H1 (cell line): Measurements from ENCODE around the gene GNAI2. TPM values are rescaled to one million over a fixed set of nuclear protein-coding genes. Genes with fewer than 3 reads are reported as not detected.

Experiments
- CTCF ChIA-PET: fragments of 300-600 bp; sonication (Branson Sonifier 250); formaldehyde crosslinking; loops from one replicate; lab custom pipeline; 2021; ENCODE audit not compliant: partially characterized antibody; lab: Charles Lee
- POLR2A ChIA-PET: fragments of 300-600 bp; sonication (Branson Sonifier 250); formaldehyde crosslinking; loops from one replicate; lab custom pipeline; 2021; ENCODE audit warnings: inconsistent platforms; ENCODE audit not compliant: partially characterized antibody; lab: Charles Lee
- DNase-seq, 2 experiments: peaks; one replicate each; pipeline versions ENCODE4 v3.0.0 to v3.0.0-alpha.2; 2010 to 2022; ENCODE audit warnings: low spot score in 2 of 2, low read depth in 1 of 2, mixed read lengths in 1 of 2
- FAIRE-seq: peaks from 2 replicates; lab custom pipeline; 2011; peaks lifted over from hg19 to GRCh38; lab: Jason Lieb, UNC
- H2AFZ ChIP-seq: 2 replicates; pipeline ENCODE4 v1.8.1; 2012; ENCODE audit warnings: low read length, inconsistent platforms
- H2AK5ac ChIP-seq: 2 replicates; pipeline ENCODE4 v1.6.1; 2013; ENCODE audit warnings: low read depth, low read length
- H2BK120ac ChIP-seq: replicated peaks from 2 replicates; pipeline ENCODE3; 2013; ENCODE audit warnings: low read depth, low read length, inconsistent platforms
- H2BK12ac ChIP-seq: 2 replicates; pipeline ENCODE4 v1.6.1; 2013; ENCODE audit warnings: low read depth, low read length
- H2BK15ac ChIP-seq: 2 replicates; pipeline ENCODE4 v1.6.1; 2013; ENCODE audit warnings: low read length
- H2BK20ac ChIP-seq: 2 replicates; pipeline ENCODE4 v1.6.1; 2013; ENCODE audit warnings: low read length
- H2BK5ac ChIP-seq: 2 replicates; pipeline ENCODE4 v1.6.1; 2013; ENCODE audit warnings: low read depth, low read length
- H3K14ac ChIP-seq: 2 replicates; pipeline ENCODE4 v1.6.1; 2013; ENCODE audit warnings: inconsistent platforms; ENCODE audit not compliant: insufficient read length
- H3K18ac ChIP-seq: 2 replicates; pipeline ENCODE4 v1.6.1; 2013; ENCODE audit warnings: low read length; ENCODE audit errors: extremely low read depth
- H3K23ac ChIP-seq: 2 replicates; pipeline ENCODE4 v1.6.1; 2013; ENCODE audit warnings: inconsistent platforms; ENCODE audit not compliant: insufficient read length
- H3K23me2 ChIP-seq: 2 replicates; pipeline ENCODE4 v1.6.1; 2013; ENCODE audit warnings: low read depth, low read length
- H3K27ac ChIP-seq: 2 replicates; pipeline ENCODE4 v1.6.1; 2011; ENCODE audit warnings: low read depth, low read length, inconsistent platforms
- H3K27me3 ChIP-seq, 4 experiments: replicated peaks in 1 of 4; 1 replicate in 1 of 4; 2 replicates in 3 of 4; pipeline versions ENCODE4 v1.6.1 to v1.8.1; 2011 to 2013; ENCODE audit warnings: low read length in 3 of 4, mild to moderate bottlenecking in 3 of 4, inconsistent platforms in 2 of 4, mixed read lengths in 2 of 4, moderate library complexity in 1 of 4; ENCODE audit not compliant: control insufficient read depth in 3 of 4, insufficient read depth in 3 of 4; ENCODE audit errors: extremely low read depth in 1 of 4
- H3K36me3 ChIP-seq, 4 experiments: 2 replicates each; pipeline versions ENCODE4 v1.6.1 to v1.8.1; 2011 to 2013; ENCODE audit warnings: mild to moderate bottlenecking in 4 of 4, low read length in 3 of 4, moderate library complexity in 2 of 4, control low read depth in 1 of 4, inconsistent platforms in 1 of 4; ENCODE audit not compliant: insufficient read depth in 4 of 4, control insufficient read depth in 2 of 4
- H3K4ac ChIP-seq: replicated peaks from 2 replicates; pipeline ENCODE3; 2013; ENCODE audit warnings: low read length, low read depth, mixed read lengths, inconsistent platforms; ENCODE audit not compliant: insufficient read length
- H3K4me1 ChIP-seq, 4 experiments: replicated peaks in 1 of 4; 1 replicate in 1 of 4; 2 replicates in 3 of 4; pipeline versions ENCODE4 v1.6.1 to v1.8.1; 2011 to 2013; ENCODE audit warnings: low read length in 3 of 4, inconsistent platforms in 2 of 4, mixed read lengths in 1 of 4; ENCODE audit not compliant: insufficient read depth in 4 of 4, control insufficient read depth in 3 of 4
- H3K4me2 ChIP-seq, 2 experiments: 2 replicates each; pipeline versions ENCODE4 v1.6.1 to v1.8.1; 2011 to 2013; ENCODE audit warnings: low read depth in 2 of 2, low read length in 2 of 2, control low read depth in 1 of 2, inconsistent platforms in 1 of 2, mild to moderate bottlenecking in 1 of 2; ENCODE audit not compliant: insufficient read depth in 1 of 2
- H3K4me3 ChIP-seq, 4 experiments: fragments of 200-600, 300-600 bp in 1 of 4; sonication (generic), shearing (Covaris generic), sonication (Bioruptor Twin) in 1 of 4; 2 replicates each; pipeline versions ENCODE4 v1.5.1 to v1.8.1; 2011 to 2016; ENCODE audit warnings: low read length in 4 of 4, low read depth in 3 of 4, control low read depth in 2 of 4, inconsistent platforms in 2 of 4, mild to moderate bottlenecking in 2 of 4, mixed read lengths in 1 of 4, moderate library complexity in 1 of 4; ENCODE audit not compliant: insufficient read depth in 2 of 4; ENCODE audit errors: extremely low read depth in 1 of 4
- H3K56ac ChIP-seq: replicated peaks from 2 replicates; pipeline ENCODE3; 2013; ENCODE audit warnings: low read depth, mild to moderate bottlenecking, mixed read lengths, low read length, inconsistent platforms; ENCODE audit not compliant: insufficient read length
- H3K79me1 ChIP-seq: 2 replicates; pipeline ENCODE4 v1.6.1; 2013; ENCODE audit warnings: low read depth, low read length, control low read depth
- H3K79me2 ChIP-seq, 2 experiments: 2 replicates each; pipeline versions ENCODE4 v1.6.1 to v1.8.1; 2012 to 2013; ENCODE audit warnings: low read length in 2 of 2, mild to moderate bottlenecking in 2 of 2, inconsistent platforms in 1 of 2; ENCODE audit not compliant: insufficient read depth in 2 of 2, control insufficient read depth in 1 of 2
- H3K9ac ChIP-seq, 4 experiments: replicated peaks in 1 of 4; 1 replicate in 1 of 4; 2 replicates in 3 of 4; pipeline versions ENCODE4 v1.6.1 to v1.8.1; 2011 to 2013; ENCODE audit warnings: low read depth in 3 of 4, low read length in 3 of 4, control low read depth in 2 of 4, mild to moderate bottlenecking in 2 of 4, moderate library complexity in 2 of 4, inconsistent platforms in 1 of 4; ENCODE audit errors: extremely low read depth in 1 of 4
- H3K9me3 ChIP-seq, 2 experiments: 2 replicates each; pipeline versions ENCODE4 v1.6.1 to v1.8.1; 2012 to 2013; ENCODE audit warnings: mild to moderate bottlenecking in 2 of 2, moderate library complexity in 2 of 2, control low read depth in 1 of 2, inconsistent platforms in 1 of 2, low read depth in 1 of 2, low read length in 1 of 2, mixed read lengths in 1 of 2; ENCODE audit not compliant: insufficient read depth in 2 of 2
- H4K20me1 ChIP-seq, 2 experiments: replicated peaks in 1 of 2; 2 replicates each; pipeline versions ENCODE3 to v1.8.1; 2011 to 2013; ENCODE audit warnings: inconsistent platforms in 2 of 2, low read length in 2 of 2, mild to moderate bottlenecking in 1 of 2; ENCODE audit not compliant: insufficient read depth in 2 of 2, control insufficient read depth in 1 of 2
- H4K5ac ChIP-seq: 2 replicates; pipeline ENCODE4 v1.6.1; 2013; ENCODE audit warnings: low read length, low read depth, mixed read lengths, inconsistent platforms; ENCODE audit not compliant: insufficient read length
- H4K8ac ChIP-seq: 2 replicates; pipeline ENCODE4 v1.8.0; 2013; ENCODE audit warnings: mild to moderate bottlenecking, moderate library complexity, low read length, inconsistent platforms; ENCODE audit not compliant: insufficient read depth; ENCODE audit errors: extremely low read depth
- H4K91ac ChIP-seq: replicated peaks from 2 replicates; pipeline ENCODE3; 2013; ENCODE audit warnings: low read length, mixed read lengths, inconsistent platforms; ENCODE audit not compliant: insufficient read length
- ASH2L ChIP-seq: fragments of 200-600, 300-600 bp; sonication (generic); IDR thresholded peaks from one replicate; pipeline ENCODE4 v1.7.1; 2017; ENCODE audit warnings: low read length
- BACH1 ChIP-seq: IDR thresholded peaks from 2 replicates; pipeline ENCODE4 v1.6.1; 2012; ENCODE audit warnings: low read length, improper control_type of control experiment
- BRCA1 ChIP-seq: IDR thresholded peaks from 2 replicates; pipeline ENCODE4 v1.6.1; 2012; ENCODE audit warnings: low read depth, low read length, improper control_type of control experiment
- EGR1 ChIP-seq: IDR thresholded peaks from 2 replicates; pipeline ENCODE4 v1.6.1; 2011; ENCODE audit warnings: low read depth, low read length, borderline replicate concordance
- FOSL1 ChIP-seq: IDR thresholded peaks from 2 replicates; pipeline ENCODE4 v1.6.1; 2011; ENCODE audit warnings: mild to moderate bottlenecking, low read depth, low read length, moderate library complexity; ENCODE audit not compliant: insufficient read depth
- MAFK ChIP-seq: IDR thresholded peaks from 2 replicates; pipeline ENCODE4 v1.6.1; 2012; ENCODE audit warnings: low read depth, mild to moderate bottlenecking, improper control_type of control experiment, low read length
- NANOG ChIP-seq: IDR thresholded peaks from 2 replicates; pipeline ENCODE4 v1.6.1; 2011; ENCODE audit warnings: low read length, low read depth, mild to moderate bottlenecking, inconsistent platforms; ENCODE audit not compliant: insufficient read depth, poor library complexity, severe bottlenecking
- POU5F1 ChIP-seq: IDR thresholded peaks from 2 replicates; pipeline ENCODE4 v1.6.1; 2011; ENCODE audit warnings: low read depth, mild to moderate bottlenecking, low read length, moderate library complexity
- RAD21 ChIP-seq, 2 experiments: IDR thresholded peaks in 1 of 2; conservative IDR thresholded peaks in 1 of 2; 2 replicates each; pipeline ENCODE4 v1.6.1; 2011; ENCODE audit warnings: low read depth in 2 of 2, low read length in 2 of 2, improper control_type of control experiment in 1 of 2, inconsistent platforms in 1 of 2, mild to moderate bottlenecking in 1 of 2, moderate library complexity in 1 of 2
- SIRT6 ChIP-seq: IDR thresholded peaks from one replicate; pipeline ENCODE4 v1.7.1; 2012; ENCODE audit warnings: low read length, inconsistent platforms
- ZNF274 ChIP-seq: IDR thresholded peaks from 2 replicates; pipeline ENCODE4 v1.7.0; 2012; ENCODE audit warnings: low read length, borderline replicate concordance; ENCODE audit errors: extremely low read depth
- WGBS, 2 experiments: shearing (Covaris generic) in 1 of 2; methylation state at CpG; one replicate each; pipeline versions ENCODE4 v1.1.6 to v1.1.7; 2013 to 2015; ENCODE audit warnings: low lambda C conversion rate in 2 of 2, mixed read lengths in 2 of 2, inconsistent platforms in 1 of 2, low coverage in 1 of 2, missing lambda C conversion rate in 1 of 2; ENCODE audit not compliant: insufficient replicate concordance in 2 of 2, insufficient coverage in 1 of 2, insufficient read length in 1 of 2; ENCODE audit errors: extremely low coverage in 1 of 2, missing lambda C conversion rate in 1 of 2; 5-methylcytosine and 5-hydroxymethylcytosine counted together
- polyA plus RNA-seq, 7 experiments: library from polyadenylated mRNA; depleted of rRNA in 3 of 7; stranded (reverse) in 5 of 7; unstranded in 2 of 7; fragments of >200 nt in 5 of 7; fragments of 200-250 nt in 2 of 7; gene quantifications; 1 replicate in 5 of 7; 2 replicates in 1 of 7; 4 replicates in 1 of 7; pipeline versions ENCODE4 v1.2.1 to v1.2.3, GENCODE V29; 2011 to 2013; ENCODE audit warnings: missing spikeins in 2 of 7, mixed read lengths in 2 of 7
- total RNA-seq: library from RNA; stranded (reverse); fragmentation: NEBNext Ultra II Directional; extraction: Animal tissue kit (Norgen Biotek cat#: 25700); gene quantifications from 2 replicates; pipeline ENCODE4 v1.2.1, GENCODE V29; 2021

The GNAI2 gene
- total and polyA plus RNA-seq, 2 of the 8 experiments (the other 6 are each of a cell fraction or from before 2014, with no cell fraction given) = 168 to 539 TPM

DNA sequence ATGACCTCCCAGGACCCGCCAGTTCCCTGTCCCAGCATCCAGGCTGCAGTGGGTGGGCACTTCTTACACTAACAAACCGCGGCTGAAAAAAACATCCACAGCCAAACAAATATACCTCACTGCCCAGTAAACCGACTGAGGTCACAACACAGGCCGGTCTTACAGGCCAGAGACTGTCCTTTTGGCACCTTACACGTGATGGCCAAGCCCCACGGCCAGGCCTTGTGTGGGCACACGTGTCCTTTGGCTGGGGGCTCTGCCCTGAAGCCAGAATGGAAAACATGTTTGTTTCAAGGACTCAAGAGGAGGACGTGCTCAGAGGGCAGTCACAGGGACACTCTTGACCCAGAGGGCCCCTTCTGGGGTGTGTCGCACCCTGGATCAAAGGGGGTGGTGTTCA, 21.2 kb upstream of the GNAI2 start:
- H4K8ac ChIP-seq = no peak overlapping the region
- H3K56ac ChIP-seq = no peak overlapping the region
- ChIA-PET POLR2A (no interaction called here), CTCF (interaction anchor here (0.7 to 48.1 kb wide), 8 partner anchors 6 to 93 kb away, joined by 3 to 2149 read pairs (median 320); partner anchors contain the start of genes GNAI2, GNAT1, LSMEM2 and SEMA3B)
- no peaks in the 10 kb centered on the region for H3K79me2 ChIP-seq
- no peak overlapping the region for H2AK5ac ChIP-seq
- H3K18ac ChIP-seq = no peak overlapping the region
- H3K27ac ChIP-seq = no peak overlapping the region
- DNase-seq = no peak
- H3K9me3 ChIP-seq = no peaks in the 10 kb centered on the region
- no peak overlapping the region for H2BK12ac ChIP-seq
- FAIRE-seq = no peak
- no peaks in the 10 kb centered on the region for H3K79me1 ChIP-seq
- H3K23ac ChIP-seq = no peak overlapping the region
- no peak overlapping the region for H2BK120ac ChIP-seq
- H3K23me2 ChIP-seq = no peaks in the 10 kb centered on the region
- no peak overlapping the region for H2BK15ac ChIP-seq
- H4K5ac ChIP-seq = no peak overlapping the region
- no peak overlapping the region for H2BK20ac ChIP-seq
- no peak overlapping the region for H3K4ac ChIP-seq
- WGBS, 2 experiments = 93% methylated on average over 10 of the region's 10 CpGs; no CpG with 5 or more reads in 1 of the 2 experiments
- no peaks in the 10 kb centered on the region for H3K36me3 ChIP-seq
- no peak overlapping the region for H3K9ac ChIP-seq
- no peaks in the 10 kb centered on the region for H4K20me1 ChIP-seq
- H3K27me3 ChIP-seq = no peaks in the 10 kb centered on the region; a peak in 2 of 7 replicates
- peaks cover 0 to 23% (median 10%) of the 10 kb centered on the region in 4 experiments; a peak in 5 of 7 replicates for H3K4me1 ChIP-seq
- no peak overlapping the region for H3K4me3 ChIP-seq
- no peak overlapping the region for H2AFZ ChIP-seq
- H3K4me2 ChIP-seq = no peak overlapping the region
- H2BK5ac ChIP-seq = no peak overlapping the region
- H3K14ac ChIP-seq = no peak overlapping the region
- TF ChIP-seq FOSL1 = no peak
- TF ChIP-seq MAFK = no peak
- TF ChIP-seq BRCA1 = no peak
- TF ChIP-seq NANOG = no peak
- TF ChIP-seq ASH2L = no peak
- TF ChIP-seq ZNF274 = no peak
- TF ChIP-seq POU5F1 = no peak
- no peak for TF ChIP-seq EGR1
- TF ChIP-seq SIRT6 = no peak
- no peak for TF ChIP-seq RAD21 (IDR thresholded peaks at IDR 0.05 in 1 of 2, conservative IDR thresholded peaks at IDR 0.05 in 1 of 2; ENCODE audit: low read depth in 2 of 2, low read length in 2 of 2)
- TF ChIP-seq BACH1 = no peak
- no peak overlapping the region for H4K91ac ChIP-seq
